Trophoblast cell (in vitro differentiated cells and primary cell): ENCODE results near the gene DTX4.

ENCODE experiments used
- DNase-seq, 2 donors: peaks; one replicate each; pipeline ENCODE4 v3.0.0-alpha.2; 2016
- H2AFZ ChIP-seq: 2 replicates; pipeline ENCODE4 v1.6.1; 2013; ENCODE audit warnings: low read length, moderate library complexity, mild to moderate bottlenecking; ENCODE audit not compliant: insufficient read depth, poor library complexity
- H2AK5ac ChIP-seq: 2 replicates; pipeline ENCODE4 v1.6.1; 2013; ENCODE audit warnings: mild to moderate bottlenecking, low read length
- H2BK120ac ChIP-seq: 2 replicates; pipeline ENCODE4 v1.6.1; 2013; ENCODE audit warnings: low read length, mild to moderate bottlenecking, moderate library complexity; ENCODE audit not compliant: insufficient read depth, poor library complexity
- H2BK12ac ChIP-seq: 2 replicates; pipeline ENCODE4 v1.6.1; 2013; ENCODE audit warnings: mild to moderate bottlenecking, low read length, moderate library complexity
- H2BK5ac ChIP-seq: 2 replicates; pipeline ENCODE4 v1.6.1; 2013; ENCODE audit warnings: low read length, low read depth, moderate library complexity, mild to moderate bottlenecking; ENCODE audit not compliant: poor library complexity
- H3K14ac ChIP-seq: 2 replicates; pipeline ENCODE4 v1.6.1; 2013; ENCODE audit warnings: mild to moderate bottlenecking, low read length
- H3K18ac ChIP-seq: 2 replicates; pipeline ENCODE4 v1.6.1; 2013; ENCODE audit warnings: mild to moderate bottlenecking, low read length
- H3K23ac ChIP-seq: 2 replicates; pipeline ENCODE4 v1.6.1; 2013; ENCODE audit warnings: low read length
- H3K27ac ChIP-seq: 2 replicates; pipeline ENCODE4 v1.5.1; 2013; ENCODE audit warnings: low read depth, mild to moderate bottlenecking, inconsistent platforms, low read length, moderate library complexity
- H3K27me3 ChIP-seq: 2 replicates; pipeline ENCODE4 v1.6.1; 2013; ENCODE audit warnings: inconsistent platforms, mild to moderate bottlenecking, low read length, moderate library complexity; ENCODE audit not compliant: insufficient read depth
- H3K36me3 ChIP-seq, 2 experiments: 1 replicate in 1 of 2; 2 replicates in 1 of 2; pipeline ENCODE4 v1.6.1; 2013; ENCODE audit warnings: low read length in 2 of 2, mild to moderate bottlenecking in 2 of 2, moderate library complexity in 1 of 2; ENCODE audit not compliant: insufficient read depth in 2 of 2, control insufficient read depth in 1 of 2
- H3K4ac ChIP-seq: 2 replicates; pipeline ENCODE4 v1.6.1; 2013; ENCODE audit warnings: low read depth, mild to moderate bottlenecking, low read length, moderate library complexity
- H3K4me1 ChIP-seq, 2 experiments: 1 replicate in 1 of 2; 2 replicates in 1 of 2; pipeline ENCODE4 v1.6.1; 2013; ENCODE audit warnings: low read length in 2 of 2, mild to moderate bottlenecking in 2 of 2, moderate library complexity in 1 of 2; ENCODE audit not compliant: insufficient read depth in 2 of 2, control insufficient read depth in 1 of 2
- H3K4me2 ChIP-seq: 2 replicates; pipeline ENCODE4 v1.6.1; 2013; ENCODE audit warnings: inconsistent platforms, mild to moderate bottlenecking, low read length, moderate library complexity
- H3K4me3 ChIP-seq: 2 replicates; pipeline ENCODE4 v1.5.1; 2013; ENCODE audit warnings: mild to moderate bottlenecking, low read depth, low read length, inconsistent platforms
- H3K79me1 ChIP-seq: one replicate; pipeline ENCODE4 v1.6.1; 2013; ENCODE audit warnings: low read length
- H3K79me2 ChIP-seq: 2 replicates; pipeline ENCODE4 v1.6.1; 2013; ENCODE audit warnings: low read length, mild to moderate bottlenecking; ENCODE audit not compliant: control insufficient read depth, insufficient read depth, poor library complexity
- H3K9ac ChIP-seq: 2 replicates; pipeline ENCODE4 v1.6.1; 2013; ENCODE audit warnings: mild to moderate bottlenecking, low read length
- H3K9me3 ChIP-seq: 2 replicates; pipeline ENCODE4 v1.6.1; 2013; ENCODE audit warnings: low read depth, mild to moderate bottlenecking, control low read depth, inconsistent platforms, low read length; ENCODE audit not compliant: insufficient read depth
- H4K12ac ChIP-seq: 2 replicates; pipeline ENCODE4 v1.6.1; 2013; ENCODE audit warnings: low read depth, mild to moderate bottlenecking, low read length, moderate library complexity
- H4K8ac ChIP-seq: 2 replicates; pipeline ENCODE4 v1.6.1; 2013; ENCODE audit warnings: low read depth, mild to moderate bottlenecking, low read length, moderate library complexity
- H4K91ac ChIP-seq: one replicate; pipeline ENCODE4 v1.6.1; 2013; ENCODE audit warnings: low read depth, mild to moderate bottlenecking, low read length, moderate library complexity
- WGBS: extraction: QIAGEN DNeasy Blood & Tissue Kit; methylation state at CpG from one replicate; pipeline ENCODE4 v1.1.7; 2013; ENCODE audit warnings: missing lambda C conversion rate; ENCODE audit not compliant: insufficient read length, insufficient coverage; ENCODE audit errors: extremely low coverage; 5-methylcytosine and 5-hydroxymethylcytosine counted together

The DTX4 gene

GRCh38 chr11:59186130-59186594, 14.2 kb downstream of the DTX4 start:
- H3K18ac ChIP-seq = no peak overlapping the region
- no peak overlapping the region for H2BK12ac ChIP-seq
- no CpG with 5 or more reads among the region's 5 CpGs for WGBS
- no peak overlapping the region for H2BK120ac ChIP-seq
- peaks cover 2% of the 10 kb centered on the region for H3K79me2 ChIP-seq
- H3K27me3 ChIP-seq = no peaks in the 10 kb centered on the region
- H4K12ac ChIP-seq = no peak overlapping the region
- peaks cover 24 to 32% of the 10 kb centered on the region in 2 experiments for H3K36me3 ChIP-seq
- no peak overlapping the region for H3K4me2 ChIP-seq
- peak overlapping the region; percentile 23 for H2AK5ac ChIP-seq
- H3K27ac ChIP-seq = no peak overlapping the region
- peaks cover 14% of the 10 kb centered on the region for H3K79me1 ChIP-seq
- DNase-seq = peak; percentile 97
- no peak overlapping the region for H3K9ac ChIP-seq
- peak overlapping the region; percentile 2 for H4K8ac ChIP-seq
- H3K4ac ChIP-seq = no peak overlapping the region
- no peaks in the 10 kb centered on the region for H3K9me3 ChIP-seq
- H3K14ac ChIP-seq = no peak overlapping the region
- no peak overlapping the region for H3K23ac ChIP-seq
- H2BK5ac ChIP-seq = no peak overlapping the region
- peaks cover 25 to 37% of the 10 kb centered on the region in 2 experiments for H3K4me1 ChIP-seq
- H4K91ac ChIP-seq = peak overlapping the region; percentile 0
- H3K4me3 ChIP-seq = no peak overlapping the region
- no peak overlapping the region for H2AFZ ChIP-seq

GRCh38 chr11:59187035-59187434, 15.1 kb downstream of the DTX4 start:
- Histone ChIP-seq H3K18ac (no peak overlapping the region), H3K27ac (no peak overlapping the region), H3K4me3 (no peak overlapping the region), H3K36me3 (peaks cover 20 to 30% of the 10 kb centered on the region in 2 experiments), H2BK120ac (no peak overlapping the region), H3K27me3 (no peaks in the 10 kb centered on the region), H3K79me2 (peaks cover 2% of the 10 kb centered on the region), H2BK12ac (no peak overlapping the region), H3K23ac (no peak overlapping the region), H3K14ac (no peak overlapping the region), H3K4me1 (peaks cover 30 to 40% of the 10 kb centered on the region in 2 experiments), H3K4me2 (no peak overlapping the region), H3K9me3 (no peaks in the 10 kb centered on the region), H4K12ac (no peak overlapping the region), H2AK5ac (peak overlapping the region; percentile 58), H2BK5ac (no peak overlapping the region), H3K9ac (no peak overlapping the region), H2AFZ (no peak overlapping the region), H3K79me1 (peaks cover 16% of the 10 kb centered on the region), H4K91ac (no peak overlapping the region), H3K4ac (peak overlapping the region; percentile 2), H4K8ac (peak overlapping the region; percentile 39)
- no CpG with 5 or more reads among the region's 3 CpGs for WGBS
- DNase-seq = no peak

- Histone ChIP-seq H3K79me2 (peaks cover 2% of the 10 kb centered on the region), H3K23ac (no peak overlapping the region), H3K18ac (peak overlapping the region; percentile 57), H3K4me1 (peaks cover 35 to 45% of the 10 kb centered on the region in 2 experiments), H3K9ac (no peak overlapping the region), H3K27me3 (no peaks in the 10 kb centered on the region), H2BK12ac (peak overlapping the region; percentile 74), H3K14ac (no peak overlapping the region), H3K4me3 (no peak overlapping the region), H2AFZ (no peak overlapping the region), H2BK5ac (no peak overlapping the region), H3K9me3 (no peaks in the 10 kb centered on the region), H4K91ac (peak overlapping the region; percentile 80), H4K12ac (no peak overlapping the region), H4K8ac (no peak overlapping the region), H2BK120ac (no peak overlapping the region), H3K36me3 (peaks cover 16 to 29% of the 10 kb centered on the region in 2 experiments), H3K79me1 (peaks cover 20% of the 10 kb centered on the region), H3K4me2 (no peak overlapping the region), H2AK5ac (no peak overlapping the region), H3K27ac (no peak overlapping the region), H3K4ac (peak overlapping the region; percentile 52)
- peak; percentile 60 for DNase-seq
- no CpG with 5 or more reads among the region's 6 CpGs for WGBS
Observed at GRCh38 chr11:59187587-59187986, 15.7 kb downstream of the DTX4 start.

GRCh38 chr11:59188954-59189353, 17.0 kb downstream of the DTX4 start:
- DNase-seq = peak; percentile 79 to 91
- no CpG with 5 or more reads among the region's 4 CpGs for WGBS
- peak overlapping the region; percentile 8 for H4K91ac ChIP-seq
- no peaks in the 10 kb centered on the region for H3K27me3 ChIP-seq
- no peak overlapping the region for H3K4me2 ChIP-seq
- H4K12ac ChIP-seq = no peak overlapping the region
- H2BK120ac ChIP-seq = peak overlapping the region; percentile 50
- H3K4ac ChIP-seq = no peak overlapping the region
- no peak overlapping the region for H3K23ac ChIP-seq
- peak overlapping the region; percentile 19 for H3K14ac ChIP-seq
- peaks cover 23% of the 10 kb centered on the region for H3K79me1 ChIP-seq
- no peak overlapping the region for H2BK12ac ChIP-seq
- peaks cover 35 to 45% of the 10 kb centered on the region in 2 experiments for H3K4me1 ChIP-seq
- H3K9me3 ChIP-seq = no peaks in the 10 kb centered on the region
- peaks cover 14 to 25% of the 10 kb centered on the region in 2 experiments for H3K36me3 ChIP-seq
- H3K79me2 ChIP-seq = peaks cover 2% of the 10 kb centered on the region
- H3K18ac ChIP-seq = peak overlapping the region; percentile 28
- peak overlapping the region; percentile 20 for H3K27ac ChIP-seq
- no peak overlapping the region for H3K4me3 ChIP-seq
- no peak overlapping the region for H3K9ac ChIP-seq
- no peak overlapping the region for H2AK5ac ChIP-seq
- H2BK5ac ChIP-seq = peak overlapping the region; percentile 29
- H4K8ac ChIP-seq = no peak overlapping the region
- H2AFZ ChIP-seq = no peak overlapping the region
